Smooth muscle cell (in vitro differentiated cells): ENCODE measurements around the gene GATC. TPM values are rescaled to one million over a fixed set of nuclear protein-coding genes. Genes with fewer than 3 reads are reported as not detected.
A peak's percentile ranks its signal among the peaks of the same experiment; 100 is the strongest.

Experiments
- DNase-seq: peaks from one replicate; lab custom pipeline; 2025; ENCODE audit not compliant: unreplicated experiment; lab: John Stamatoyannopoulos, UW
- H2AFZ ChIP-seq: fragments of 200-600 bp; sonication (generic); 2 replicates; pipeline ENCODE4 v1.6.0; 2016; ENCODE audit warnings: antibody characterized with exemption, low read depth, mild to moderate bottlenecking
- H3F3A ChIP-seq: fragments of 200-600 bp; sonication (generic); 2 replicates; pipeline ENCODE4 v1.6.0; 2017; ENCODE audit warnings: antibody characterized with exemption, low read depth
- H3K27ac ChIP-seq: fragments of 200-600 bp; sonication (generic); 2 replicates; pipeline ENCODE4 v1.5.1; 2016; ENCODE audit warnings: low read depth, mild to moderate bottlenecking
- H3K27me3 ChIP-seq: fragments of 200-600 bp; sonication (generic); 2 replicates; pipeline ENCODE4 v1.6.1; 2016; ENCODE audit warnings: low read depth, mild to moderate bottlenecking
- H3K36me3 ChIP-seq: fragments of 200-600 bp; sonication (generic); 2 replicates; pipeline ENCODE4 v1.5.1; 2016; ENCODE audit warnings: low read depth
- H3K4me1 ChIP-seq: fragments of 200-600 bp; sonication (generic); 2 replicates; pipeline ENCODE4 v1.5.1; 2016; ENCODE audit warnings: low read depth
- H3K4me2 ChIP-seq: fragments of 200-600 bp; sonication (generic); 2 replicates; pipeline ENCODE4 v1.6.0; 2016; ENCODE audit warnings: mild to moderate bottlenecking
- H3K4me3 ChIP-seq: fragments of 200-600 bp; sonication (generic); 2 replicates; pipeline ENCODE4 v1.5.1; 2016; ENCODE audit warnings: mild to moderate bottlenecking
- H3K79me2 ChIP-seq: fragments of 200-600 bp; sonication (generic); 2 replicates; pipeline ENCODE4 v1.6.0; 2016; ENCODE audit warnings: low read depth, mild to moderate bottlenecking
- H3K9ac ChIP-seq: fragments of 200-600 bp; sonication (generic); 2 replicates; pipeline ENCODE4 v1.6.0; 2016; ENCODE audit warnings: low read depth
- H3K9me3 ChIP-seq: fragments of 200-600 bp; sonication (generic); replicated peaks from 2 replicates; pipeline ENCODE4 v1.5.1; 2016; ENCODE audit warnings: low read depth
- H4K20me1 ChIP-seq: fragments of 200-600 bp; sonication (generic); 2 replicates; pipeline ENCODE4 v1.6.0; 2016; ENCODE audit warnings: low read depth
- WGBS: methylation state at CpG from one replicate; pipeline ENCODE4 v1.1.7; 2016; ENCODE audit warnings: low lambda C conversion rate; 5-methylcytosine and 5-hydroxymethylcytosine counted together
- polyA plus RNA-seq: library from polyadenylated mRNA; unstranded; fragments of >200 nt; fragmentation: Nextera tagmentation; extraction: Ambion mirVana; gene quantifications from 2 replicates; pipeline ENCODE4 v1.2.1, GENCODE V29; 2016
- total RNA-seq: library from RNA; depleted of rRNA; stranded (reverse); fragments of >200 nt; gene quantifications from 2 replicates; pipeline ENCODE4 v1.2.3, GENCODE V29; 2014
- TF ChIP-seq, protein P1 (sequence below): fragments of 200-600 bp; sonication (generic); IDR thresholded peaks from 2 replicates; pipeline ENCODE4 v1.5.1; 2017; ENCODE audit warnings: borderline replicate concordance, mild to moderate bottlenecking, antibody characterized with exemption; ENCODE audit not compliant: insufficient read depth, poor library complexity, severe bottlenecking

GATC gene
- total and polyA plus RNA-seq, 2 experiments from 2014 or later: 10.3 to 22.2 TPM

DNA sequence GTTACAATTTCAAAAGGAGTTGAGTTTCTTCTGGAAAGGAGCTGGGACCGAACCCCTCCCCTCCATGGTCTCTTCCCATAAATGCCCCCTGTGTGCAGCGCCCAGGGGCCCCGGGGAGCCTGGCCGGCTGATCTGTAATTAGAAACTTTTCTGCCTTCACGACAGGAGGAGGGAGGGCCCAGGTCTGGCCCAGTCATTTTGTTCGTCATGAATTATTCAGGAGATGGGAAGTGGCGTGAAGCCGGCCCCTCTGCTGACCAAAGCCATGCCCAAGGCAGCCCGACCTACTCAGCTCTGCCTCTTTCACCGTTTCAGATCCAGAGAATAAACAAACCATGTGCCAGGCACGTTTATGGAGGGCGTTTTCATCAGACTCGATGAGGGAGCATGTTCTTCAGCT is 44.0 kb upstream of the GATC start:
- Histone ChIP-seq H3K4me3 (no peak overlapping the region), H3K27me3 (no peaks in the 10 kb centered on the region), H3F3A (no peaks in the 10 kb centered on the region), H3K9ac (no peak overlapping the region), H3K9me3 (no peaks in the 10 kb centered on the region), H2AFZ (peak overlapping the region; percentile 91), H3K4me2 (peak overlapping the region; percentile 22), H3K27ac (no peak overlapping the region), H3K79me2 (no peaks in the 10 kb centered on the region), H3K36me3 (no peaks in the 10 kb centered on the region), H3K4me1 (peaks cover 17% of the 10 kb centered on the region), H4K20me1 (no peaks in the 10 kb centered on the region)
- 25% methylated on average over 13 of the region's 13 CpGs for WGBS
- no peak for DNase-seq
- TF ChIP-seq, protein P1, sequence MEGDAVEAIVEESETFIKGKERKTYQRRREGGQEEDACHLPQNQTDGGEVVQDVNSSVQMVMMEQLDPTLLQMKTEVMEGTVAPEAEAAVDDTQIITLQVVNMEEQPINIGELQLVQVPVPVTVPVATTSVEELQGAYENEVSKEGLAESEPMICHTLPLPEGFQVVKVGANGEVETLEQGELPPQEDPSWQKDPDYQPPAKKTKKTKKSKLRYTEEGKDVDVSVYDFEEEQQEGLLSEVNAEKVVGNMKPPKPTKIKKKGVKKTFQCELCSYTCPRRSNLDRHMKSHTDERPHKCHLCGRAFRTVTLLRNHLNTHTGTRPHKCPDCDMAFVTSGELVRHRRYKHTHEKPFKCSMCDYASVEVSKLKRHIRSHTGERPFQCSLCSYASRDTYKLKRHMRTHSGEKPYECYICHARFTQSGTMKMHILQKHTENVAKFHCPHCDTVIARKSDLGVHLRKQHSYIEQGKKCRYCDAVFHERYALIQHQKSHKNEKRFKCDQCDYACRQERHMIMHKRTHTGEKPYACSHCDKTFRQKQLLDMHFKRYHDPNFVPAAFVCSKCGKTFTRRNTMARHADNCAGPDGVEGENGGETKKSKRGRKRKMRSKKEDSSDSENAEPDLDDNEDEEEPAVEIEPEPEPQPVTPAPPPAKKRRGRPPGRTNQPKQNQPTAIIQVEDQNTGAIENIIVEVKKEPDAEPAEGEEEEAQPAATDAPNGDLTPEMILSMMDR: no peak

DNA sequence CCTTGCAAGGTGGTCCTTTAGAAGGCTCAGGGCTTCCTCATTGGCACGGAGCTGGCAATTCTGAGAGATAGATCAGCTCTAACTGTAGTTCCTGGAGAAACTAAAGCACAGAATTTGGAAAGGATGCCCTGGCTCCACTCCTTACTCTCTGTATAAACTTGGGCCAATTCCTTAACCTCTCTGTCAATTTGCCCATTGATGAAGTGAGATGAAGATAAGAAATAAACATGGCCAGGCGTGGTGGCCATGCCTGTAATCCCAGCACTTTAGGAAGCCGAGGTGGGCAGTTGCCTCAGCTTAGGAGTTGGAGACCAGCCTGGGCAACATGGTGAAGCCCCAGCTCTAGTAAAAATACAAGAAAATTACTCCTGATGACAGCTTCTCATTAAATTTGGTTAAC is 42.4 kb upstream of the GATC start:
- peaks cover 8% of the 10 kb centered on the region for H3K4me1 ChIP-seq
- no peak overlapping the region for H2AFZ ChIP-seq
- no peak overlapping the region for H3K9ac ChIP-seq
- H3F3A ChIP-seq: no peaks in the 10 kb centered on the region
- no peak overlapping the region for H3K4me2 ChIP-seq
- TF ChIP-seq, protein P1: no peak
- H3K27ac ChIP-seq: no peak overlapping the region
- H3K4me3 ChIP-seq: no peak overlapping the region
- WGBS: 84% methylated on average over 3 of the region's 3 CpGs
- H4K20me1 ChIP-seq: no peaks in the 10 kb centered on the region
- H3K36me3 ChIP-seq: no peaks in the 10 kb centered on the region
- no peaks in the 10 kb centered on the region for H3K79me2 ChIP-seq
- DNase-seq: no peak
- no peaks in the 10 kb centered on the region for H3K9me3 ChIP-seq
- H3K27me3 ChIP-seq: no peaks in the 10 kb centered on the region

DNA sequence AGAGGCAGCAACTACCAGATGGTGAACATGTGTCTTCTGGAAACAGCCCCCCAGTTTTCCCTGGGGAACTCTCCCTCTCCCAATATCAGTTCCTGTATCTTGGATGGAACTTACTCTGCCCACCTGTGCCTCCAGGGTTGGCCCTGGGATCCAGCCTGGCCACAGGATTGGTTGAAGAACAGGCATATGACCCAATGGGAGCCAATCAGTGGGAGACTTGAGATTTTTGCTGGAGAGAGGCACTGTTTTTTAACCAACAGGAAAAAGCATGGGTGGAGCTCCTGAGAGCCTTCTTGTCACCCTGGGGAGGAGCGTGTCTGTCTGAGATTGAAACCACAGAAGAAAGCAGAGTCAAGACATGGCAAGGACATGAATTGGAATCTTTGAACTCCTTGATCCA is 42.0 kb upstream of the GATC start:
- no peaks in the 10 kb centered on the region for H3K9me3 ChIP-seq
- no peak overlapping the region for H3K4me3 ChIP-seq
- H2AFZ ChIP-seq: no peak overlapping the region
- DNase-seq: no peak
- TF ChIP-seq, protein P1: no peak
- no peaks in the 10 kb centered on the region for H3F3A ChIP-seq
- H3K9ac ChIP-seq: no peak overlapping the region
- H3K27ac ChIP-seq: no peak overlapping the region
- H3K27me3 ChIP-seq: no peaks in the 10 kb centered on the region
- H3K79me2 ChIP-seq: no peaks in the 10 kb centered on the region
- no peak overlapping the region for H3K4me2 ChIP-seq
- peaks cover 8% of the 10 kb centered on the region for H3K4me1 ChIP-seq
- WGBS: 95% methylated on average over 1 of the region's 1 CpG
- no peaks in the 10 kb centered on the region for H4K20me1 ChIP-seq
- H3K36me3 ChIP-seq: no peaks in the 10 kb centered on the region

DNA sequence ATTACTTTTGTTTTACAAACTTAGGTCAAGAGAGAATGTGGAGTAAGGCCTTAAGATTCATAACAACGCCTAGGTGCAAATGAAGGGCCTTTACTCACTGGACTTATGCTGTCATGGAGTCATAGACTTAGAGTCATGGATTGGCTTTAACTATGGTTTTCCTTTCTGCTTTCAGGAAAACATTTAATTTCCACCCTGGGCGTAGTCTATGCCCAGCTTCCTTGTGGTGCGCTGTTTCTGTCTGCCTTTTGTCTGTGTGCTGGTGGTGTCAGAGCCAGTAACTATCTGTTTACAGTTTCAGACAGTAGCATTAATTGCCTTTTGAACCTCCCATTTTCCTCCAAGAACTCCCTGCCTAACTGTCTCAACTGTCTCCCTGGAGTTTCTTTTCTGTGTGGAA is 40.2 kb upstream of the GATC start:
- H3F3A ChIP-seq: no peaks in the 10 kb centered on the region
- no peaks in the 10 kb centered on the region for H3K27me3 ChIP-seq
- no peaks in the 10 kb centered on the region for H3K36me3 ChIP-seq
- H3K9ac ChIP-seq: no peak overlapping the region
- no peak overlapping the region for H3K4me2 ChIP-seq
- H3K79me2 ChIP-seq: no peaks in the 10 kb centered on the region
- H3K27ac ChIP-seq: no peak overlapping the region
- TF ChIP-seq, protein P1: no peak
- H3K4me1 ChIP-seq: peaks cover 8% of the 10 kb centered on the region
- WGBS: 88% methylated on average over 3 of the region's 3 CpGs
- DNase-seq: no peak
- no peak overlapping the region for H3K4me3 ChIP-seq
- H4K20me1 ChIP-seq: no peaks in the 10 kb centered on the region
- H3K9me3 ChIP-seq: no peaks in the 10 kb centered on the region
- H2AFZ ChIP-seq: no peak overlapping the region
